Measurements from ENCODE around the gene DPP6. TPM values are rescaled to one million over a fixed set of nuclear protein-coding genes. Genes with fewer than 3 reads are reported as not detected.
"Not testable (repeated sequence)": the region's sequence is repeated elsewhere in the genome, so short reads cannot be mapped to it uniquely, and the experiment has no call there.

DPP6 gene
- total RNA-seq, 1 experiment from 2014 or later = 0.91 TPM

- not testable (repeated sequence) for DNase-seq (ENCODE audit: low read depth)
Measured at GRCh38 chr7:154072395-154073181, 20.4 kb downstream of the DPP6 start.

GRCh38 chr7:154078523-154078922 lies 26.3 kb downstream of the DPP6 start:
- not testable (repeated sequence) for DNase-seq (ENCODE audit: low read depth)

GRCh38 chr7:154080249-154080648 lies 28.1 kb downstream of the DPP6 start:
- not testable (repeated sequence) for DNase-seq (ENCODE audit: low read depth)

GRCh38 chr7:154087037-154087725 lies 35.0 kb downstream of the DPP6 start:
- not testable (repeated sequence) for DNase-seq (ENCODE audit: low read depth)

- DNase-seq (ENCODE audit: low read depth) = not testable (repeated sequence)
Measured at GRCh38 chr7:154092093-154092492, 39.9 kb downstream of the DPP6 start.

- DNase-seq (ENCODE audit: low read depth) = not testable (repeated sequence)
Measured at GRCh38 chr7:154095201-154095600, 43.0 kb downstream of the DPP6 start.

GRCh38 chr7:154105063-154105462 lies 52.9 kb downstream of the DPP6 start:
- DNase-seq (ENCODE audit: low read depth) = not testable (repeated sequence)

- DNase-seq (ENCODE audit: low read depth) = not testable (repeated sequence)
Measured at GRCh38 chr7:154109615-154110014, 57.4 kb downstream of the DPP6 start.

- not testable (repeated sequence) for DNase-seq (ENCODE audit: low read depth)
Measured at GRCh38 chr7:154113732-154114351, 61.6 kb downstream of the DPP6 start.

- DNase-seq (ENCODE audit: low read depth) = not testable (repeated sequence)
Measured at GRCh38 chr7:154117411-154118390, 65.5 kb downstream of the DPP6 start.

- DNase-seq (ENCODE audit: low read depth) = not testable (repeated sequence)
Measured at GRCh38 chr7:154120825-154121224, 68.6 kb downstream of the DPP6 start.

- not testable (repeated sequence) for DNase-seq (ENCODE audit: low read depth)
Measured at GRCh38 chr7:154122720-154123119, 70.5 kb downstream of the DPP6 start.

- not testable (repeated sequence) for DNase-seq (ENCODE audit: low read depth)
Measured at GRCh38 chr7:154123397-154123796, 71.2 kb downstream of the DPP6 start.

GRCh38 chr7:154129142-154129541 lies 76.9 kb downstream of the DPP6 start:
- DNase-seq (ENCODE audit: low read depth) = not testable (repeated sequence)

GRCh38 chr7:154132617-154133016 lies 80.4 kb downstream of the DPP6 start:
- DNase-seq (ENCODE audit: low read depth) = not testable (repeated sequence)

GRCh38 chr7:154133703-154134277 lies 81.6 kb downstream of the DPP6 start:
- not testable (repeated sequence) for DNase-seq (ENCODE audit: low read depth)

GRCh38 chr7:154134698-154135097 lies 82.5 kb downstream of the DPP6 start:
- DNase-seq (ENCODE audit: low read depth) = not testable (repeated sequence)

- not testable (repeated sequence) for DNase-seq (ENCODE audit: low read depth)
Measured at GRCh38 chr7:154135646-154136045, 83.4 kb downstream of the DPP6 start.

GRCh38 chr7:154145922-154146706 lies 93.9 kb downstream of the DPP6 start:
- not testable (repeated sequence) for DNase-seq (ENCODE audit: low read depth)

GRCh38 chr7:154146707-154147038 lies 94.5 kb downstream of the DPP6 start:
- not testable (repeated sequence) for DNase-seq (ENCODE audit: low read depth)

All from Daoy (cell line).